Measurements from ENCODE around the gene NDUFAF2. TPM values are rescaled to one million over a fixed set of nuclear protein-coding genes. Genes with fewer than 3 reads are reported as not detected.
"Not testable (repeated sequence)": the region's sequence is repeated elsewhere in the genome, so short reads cannot be mapped to it uniquely, and the experiment has no call there.

The NDUFAF2 gene
- polyA plus RNA-seq, 3 donors: 26.5 to 31.2 (median 30.5) TPM

GRCh38 chr5:61085885-61086284, 140.9 kb downstream of the NDUFAF2 start:
- no peak for DNase-seq (ENCODE audit: extremely low read depth in 1 of 11, low read depth in 9 of 11, low spot score in 4 of 11)

GRCh38 chr5:61087921-61088320, 142.9 kb downstream of the NDUFAF2 start:
- DNase-seq (ENCODE audit: extremely low read depth in 1 of 11, low read depth in 9 of 11, low spot score in 4 of 11): no peak

DNA sequence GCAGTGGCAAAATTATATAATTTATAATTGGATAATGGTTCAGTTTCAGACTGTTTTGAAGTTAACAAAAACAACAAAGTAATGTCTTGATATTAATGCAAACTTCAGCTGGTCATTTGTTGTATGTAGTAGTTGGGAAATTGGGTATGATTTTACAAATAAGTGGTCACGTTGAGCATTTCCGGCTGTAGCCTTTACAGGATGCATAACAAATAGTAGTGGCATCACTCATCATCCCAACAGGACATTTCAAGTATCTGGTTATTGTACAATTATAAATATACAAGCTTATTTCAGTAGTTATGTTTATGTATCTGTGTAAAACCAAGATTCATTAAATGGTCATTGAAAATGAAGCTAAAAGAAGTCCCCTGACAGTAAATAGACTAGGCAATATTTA, 144.3 kb downstream of the NDUFAF2 start:
- DNase-seq (ENCODE audit: extremely low read depth in 1 of 11, low read depth in 9 of 11, low spot score in 4 of 11): no peak

GRCh38 chr5:61093046-61093771, 148.2 kb downstream of the NDUFAF2 start:
- not testable (repeated sequence) for DNase-seq (ENCODE audit: extremely low read depth in 1 of 11, low read depth in 9 of 11, low spot score in 4 of 11)

DNA sequence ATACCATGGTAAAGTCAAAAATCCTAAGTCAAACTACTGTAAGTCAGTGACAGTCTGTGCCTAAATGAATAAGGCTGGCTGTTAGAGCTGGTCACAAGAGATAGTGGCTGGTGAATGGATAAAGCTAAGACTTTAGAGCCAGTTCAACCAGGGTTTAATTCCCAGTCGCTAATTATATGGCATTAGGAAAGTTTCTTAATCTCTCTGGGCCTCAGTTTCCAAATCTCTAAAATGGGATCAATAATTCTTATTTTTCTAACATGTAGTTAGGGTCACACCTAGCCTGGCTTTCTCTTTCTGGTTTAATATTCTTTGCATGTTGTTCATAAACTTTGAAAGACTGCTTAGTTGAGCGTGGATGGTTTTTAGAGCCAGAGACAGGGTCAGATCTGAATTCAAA, 152.5 kb downstream of the NDUFAF2 start:
- DNase-seq (ENCODE audit: extremely low read depth in 1 of 11, low read depth in 9 of 11, low spot score in 4 of 11): no peak

DNA sequence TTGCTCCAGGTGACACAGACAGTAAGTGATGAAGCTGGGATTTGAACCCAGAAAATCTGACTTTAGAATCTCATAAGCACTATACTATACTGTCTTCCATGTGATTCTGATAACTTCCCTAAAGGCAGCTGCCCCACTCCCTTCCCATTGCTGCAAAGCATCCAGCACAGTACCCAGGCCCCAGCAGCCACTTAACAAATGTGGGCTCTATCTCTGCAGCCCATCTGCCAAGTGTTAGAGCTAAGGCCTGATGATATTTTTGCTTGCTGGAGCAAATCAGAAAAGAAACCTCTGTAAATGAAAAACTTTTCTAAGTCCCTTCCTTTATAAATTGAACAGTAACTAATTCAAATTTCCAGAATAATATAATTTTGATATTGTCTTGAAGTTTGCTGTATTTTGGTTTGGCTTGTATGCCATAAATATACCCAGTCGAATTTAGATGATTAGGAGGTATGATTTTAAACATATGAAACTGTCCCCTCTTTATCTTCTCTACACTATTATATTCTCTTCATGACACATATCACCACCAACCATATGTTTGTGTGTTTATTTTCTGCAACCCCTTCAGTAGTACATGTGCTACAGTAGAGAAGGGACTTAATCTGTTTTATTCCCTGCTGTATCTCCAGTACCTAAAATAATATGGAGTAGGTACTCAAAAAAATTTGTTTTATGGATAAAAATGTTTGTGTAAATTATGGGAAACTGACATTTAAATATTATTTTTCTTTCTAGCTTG, 153.4 kb downstream of the NDUFAF2 start:
- no peak for DNase-seq (ENCODE audit: extremely low read depth in 1 of 11, low read depth in 9 of 11, low spot score in 4 of 11)

DNA sequence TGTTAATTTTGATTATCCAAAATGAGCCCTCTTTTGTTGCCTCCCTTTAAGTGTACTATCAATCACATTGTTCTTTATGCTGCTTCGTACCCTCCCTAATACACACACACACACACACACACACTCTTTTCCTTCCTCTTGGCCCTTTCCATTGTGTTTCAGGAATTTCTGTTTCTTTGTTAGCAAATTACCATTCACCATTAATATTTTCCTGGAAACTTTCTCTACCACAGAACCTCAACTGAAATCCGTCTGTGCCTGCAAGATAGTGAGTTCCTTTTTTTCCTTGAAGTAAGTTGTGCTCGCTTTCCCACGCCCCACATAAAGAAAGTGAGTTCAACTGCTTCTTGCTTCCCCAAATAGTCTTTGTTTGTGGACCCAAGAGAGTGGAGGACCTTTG, 155.4 kb downstream of the NDUFAF2 start:
- DNase-seq (ENCODE audit: extremely low read depth in 1 of 11, low read depth in 9 of 11, low spot score in 4 of 11): no peak

DNA sequence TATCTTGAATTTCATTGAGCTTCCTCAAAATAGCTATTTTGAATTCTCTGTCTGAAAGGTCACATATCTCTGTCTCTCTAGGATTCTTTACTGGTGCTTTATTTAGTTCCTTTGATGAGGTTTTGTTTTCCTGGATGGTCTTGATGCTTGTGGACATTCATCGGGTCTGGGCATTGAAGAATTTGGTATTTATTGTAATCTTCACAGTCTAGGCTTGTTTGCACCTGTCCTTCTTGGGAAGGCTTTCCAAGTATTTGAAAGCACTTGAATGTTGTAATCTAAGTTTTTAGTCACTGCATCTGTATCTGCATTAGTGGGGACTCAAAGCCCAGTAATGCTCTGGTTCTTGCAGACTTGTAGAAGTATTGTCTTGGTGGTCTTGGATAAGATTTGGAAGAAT, 169.4 kb downstream of the NDUFAF2 start:
- no peak for DNase-seq (ENCODE audit: extremely low read depth in 1 of 11, low read depth in 9 of 11, low spot score in 4 of 11)

GRCh38 chr5:61115968-61116367, 171.0 kb downstream of the NDUFAF2 start:
- DNase-seq (ENCODE audit: extremely low read depth in 1 of 11, low read depth in 9 of 11, low spot score in 4 of 11): no peak

- DNase-seq (ENCODE audit: extremely low read depth in 1 of 11, low read depth in 9 of 11, low spot score in 4 of 11): no peak
Measured at GRCh38 chr5:61119066-61119465, 174.1 kb downstream of the NDUFAF2 start.

GRCh38 chr5:61120534-61120933, 175.5 kb downstream of the NDUFAF2 start:
- no peak for DNase-seq (ENCODE audit: extremely low read depth in 1 of 11, low read depth in 9 of 11, low spot score in 4 of 11)

- no peak for DNase-seq (ENCODE audit: extremely low read depth in 1 of 11, low read depth in 9 of 11, low spot score in 4 of 11)
Measured at GRCh38 chr5:61123145-61123544, 178.1 kb downstream of the NDUFAF2 start.

- no peak for DNase-seq (ENCODE audit: extremely low read depth in 1 of 11, low read depth in 9 of 11, low spot score in 4 of 11)
Measured at GRCh38 chr5:61130289-61130688, 185.3 kb downstream of the NDUFAF2 start.

GRCh38 chr5:61132559-61132958, 187.6 kb downstream of the NDUFAF2 start:
- no peak for DNase-seq (ENCODE audit: extremely low read depth in 1 of 11, low read depth in 9 of 11, low spot score in 4 of 11)

DNA sequence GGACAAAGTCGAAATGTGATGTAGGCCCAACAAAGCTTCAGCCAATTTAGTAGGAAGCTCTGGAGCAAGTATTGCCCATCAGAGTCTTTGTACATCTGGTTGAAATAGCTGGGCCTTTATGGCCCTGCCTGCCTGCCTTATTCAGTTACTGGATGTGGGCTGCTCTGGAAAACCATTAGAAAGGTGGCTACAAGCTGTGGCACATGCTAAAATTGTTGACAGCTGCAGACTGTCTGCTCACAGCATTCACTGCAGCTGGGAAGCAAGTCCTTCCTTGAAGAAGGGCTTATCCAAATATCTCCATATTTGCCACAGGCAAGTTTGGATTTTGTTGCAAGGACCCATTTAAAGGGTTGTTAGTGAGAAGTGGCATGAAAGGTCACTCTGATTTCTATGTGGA, 192.8 kb downstream of the NDUFAF2 start:
- no peak for DNase-seq (ENCODE audit: extremely low read depth in 1 of 11, low read depth in 9 of 11, low spot score in 4 of 11)

- DNase-seq (ENCODE audit: extremely low read depth in 1 of 11, low read depth in 9 of 11, low spot score in 4 of 11): no peak
Measured at GRCh38 chr5:61139094-61139873, 194.3 kb downstream of the NDUFAF2 start.

GRCh38 chr5:61139931-61140330, 194.9 kb downstream of the NDUFAF2 start:
- DNase-seq (ENCODE audit: extremely low read depth in 1 of 11, low read depth in 9 of 11, low spot score in 4 of 11): no peak

DNA sequence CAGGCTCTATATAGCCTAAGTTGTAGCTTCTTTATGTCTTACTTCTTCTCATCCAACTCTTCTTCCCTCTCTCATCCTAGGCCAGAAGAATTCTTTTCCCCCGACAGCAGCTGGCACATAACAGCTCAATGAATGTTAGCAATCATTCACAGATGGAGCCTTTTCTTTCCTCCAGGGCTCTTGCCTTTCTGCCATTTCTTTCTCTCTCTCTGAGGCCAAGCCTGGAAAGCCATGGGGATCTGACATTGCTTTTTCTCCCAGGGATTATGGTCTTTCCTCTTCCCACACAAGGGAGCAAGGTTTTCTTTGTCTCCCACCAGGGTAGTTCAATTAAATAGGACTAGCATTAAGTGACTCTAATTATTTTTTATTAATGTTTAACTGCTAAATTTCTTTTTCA, 196.8 kb downstream of the NDUFAF2 start:
- DNase-seq (ENCODE audit: extremely low read depth in 1 of 11, low read depth in 9 of 11, low spot score in 4 of 11): no peak

DNA sequence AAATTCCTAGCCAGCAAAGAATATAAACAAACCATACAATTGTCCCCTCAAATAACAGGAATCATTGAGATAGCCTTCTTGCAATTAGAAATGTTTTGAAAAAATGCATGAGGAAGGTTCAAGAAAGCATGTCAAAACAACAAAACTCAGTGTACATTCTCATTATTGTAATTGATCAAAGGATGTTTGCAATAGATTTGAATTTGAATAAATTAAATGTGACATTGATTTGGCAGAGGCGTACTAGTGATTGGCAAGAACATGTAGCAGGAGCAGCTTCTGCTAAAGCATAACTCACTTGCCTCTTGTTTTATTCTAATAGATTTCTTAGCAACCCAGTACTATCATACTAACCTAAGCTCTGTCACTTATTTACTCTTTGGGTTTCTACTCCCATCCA, 197.4 kb downstream of the NDUFAF2 start:
- DNase-seq (ENCODE audit: extremely low read depth in 1 of 11, low read depth in 9 of 11, low spot score in 4 of 11): no peak

DNA sequence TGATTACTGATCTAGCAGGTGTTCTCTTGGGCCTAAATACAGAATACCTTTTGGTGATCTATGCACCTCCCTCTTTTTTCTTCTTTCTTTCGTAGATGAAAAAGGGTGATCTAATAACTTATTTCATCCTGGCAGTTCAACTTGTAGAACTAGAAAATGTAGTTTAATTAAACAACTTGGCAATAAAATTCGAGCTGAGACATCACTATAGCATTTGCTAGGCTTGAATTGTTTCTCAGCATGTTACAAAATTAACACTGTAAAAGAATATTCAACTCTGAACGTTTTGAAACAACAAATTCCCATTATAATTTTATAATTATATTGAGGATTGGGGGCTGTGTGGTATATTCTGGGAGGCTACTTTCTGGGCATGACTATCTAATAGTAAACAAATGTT, 197.8 kb downstream of the NDUFAF2 start:
- DNase-seq (ENCODE audit: extremely low read depth in 1 of 11, low read depth in 9 of 11, low spot score in 4 of 11): no peak

Data from renal cortex interstitium (tissue), 11 donors.